LNCaP clone FGC (cell line): Measurements from ENCODE around the gene PSD4.

Source experiments
- DNase-seq: peaks from one replicate; pipeline ENCODE4 v3.0.0-alpha.2; 2011; ENCODE audit warnings: low read depth
- H3K4me3 ChIP-seq: 2 replicates; pipeline ENCODE4 v1.5.1; 2011; ENCODE audit warnings: mild to moderate bottlenecking, low read depth, low read length, control low read depth
- CTCF ChIP-seq: IDR thresholded peaks from 2 replicates; pipeline ENCODE4 v1.5.1; 2012; ENCODE audit warnings: mild to moderate bottlenecking; ENCODE audit not compliant: control insufficient read depth, insufficient read depth; ENCODE audit errors: extremely low read depth

Gene PSD4

GRCh38 chr2:113229795-113230194, 56.0 kb downstream of the PSD4 start:
- no peak for DNase-seq
- TF ChIP-seq CTCF = no peak
- no peak overlapping the region for H3K4me3 ChIP-seq

DNA sequence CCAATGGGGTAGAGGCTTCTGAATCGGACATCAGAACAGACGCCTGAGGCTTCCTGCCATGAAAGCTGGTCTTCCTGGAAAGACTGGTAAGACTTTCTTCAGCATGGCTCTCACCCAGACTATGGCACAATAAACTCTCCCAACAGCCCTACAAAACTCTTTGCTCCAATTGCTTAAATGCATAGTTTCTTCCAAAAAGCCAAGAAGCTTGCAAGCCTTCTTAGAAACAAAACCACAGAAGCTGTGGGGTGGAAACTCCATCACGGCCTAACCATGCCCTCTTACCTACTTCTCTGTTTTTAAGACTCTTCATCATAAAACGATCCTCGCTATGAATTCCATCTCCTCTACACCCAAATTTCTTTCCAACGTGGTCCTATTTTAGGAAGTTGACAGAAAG, 56.8 kb downstream of the PSD4 start:
- no peak for DNase-seq

DNA sequence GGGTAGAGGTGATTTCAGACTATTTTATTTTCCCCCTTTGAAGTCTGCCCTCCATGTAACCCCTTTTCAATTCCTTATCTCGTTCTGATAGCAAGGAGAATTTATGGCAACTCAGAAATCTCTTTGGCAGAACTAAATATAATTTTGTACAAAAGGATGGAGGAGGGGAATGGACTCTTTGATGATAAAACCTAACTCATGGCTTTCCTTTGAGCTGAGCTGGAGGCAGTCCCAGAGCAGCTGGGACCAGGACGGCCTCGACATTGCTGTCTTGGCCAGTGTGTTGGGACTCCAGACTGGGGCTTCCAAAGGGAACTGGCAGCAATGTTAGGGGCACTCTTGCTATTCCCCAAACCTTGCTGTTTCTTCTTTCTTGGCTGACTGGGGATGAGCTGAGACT, 57.3 kb downstream of the PSD4 start:
- no peak overlapping the region for H3K4me3 ChIP-seq
- DNase-seq = no peak
- TF ChIP-seq CTCF = no peak

More for the DNA sequence above, 56.8 kb downstream of the PSD4 start:
- no peak for TF ChIP-seq CTCF
- H3K4me3 ChIP-seq = no peak overlapping the region

DNA sequence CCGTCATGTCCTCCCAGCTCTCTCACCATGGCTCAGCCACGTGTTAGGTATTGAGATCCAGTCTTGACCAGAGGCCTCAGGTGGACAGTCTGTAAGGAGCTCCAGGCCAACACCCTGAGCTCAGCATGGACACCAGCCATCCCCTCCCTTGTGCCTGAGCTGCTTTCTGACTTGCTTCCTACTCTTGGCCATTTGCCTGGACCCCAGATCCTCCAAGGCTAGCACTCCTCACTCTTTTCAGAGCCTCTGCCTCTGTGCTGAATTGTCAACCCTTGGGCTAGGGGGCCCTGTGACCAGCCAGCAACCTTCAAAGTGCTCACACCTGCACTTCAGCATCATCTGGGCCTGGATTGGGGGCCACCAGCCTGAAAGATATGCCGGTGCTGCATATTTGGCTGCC, 58.4 kb downstream of the PSD4 start:
- H3K4me3 ChIP-seq = no peak overlapping the region
- no peak for DNase-seq
- no peak for TF ChIP-seq CTCF

GRCh38 chr2:113232740-113233139, 59.0 kb downstream of the PSD4 start:
- no peak overlapping the region for H3K4me3 ChIP-seq
- no peak for DNase-seq
- no peak for TF ChIP-seq CTCF

GRCh38 chr2:113233593-113234550, 60.1 kb downstream of the PSD4 start:
- no peak for TF ChIP-seq CTCF
- DNase-seq = no peak
- H3K4me3 ChIP-seq = no peak overlapping the region
